HK-2 (cell line): Measurements from ENCODE around the gene SELENOO.
A peak's percentile ranks its signal among the peaks of the same experiment; 100 is the strongest.

Experiments used
- DNase-seq: peaks from one replicate; pipeline ENCODE4 v3.0.0-alpha.2; 2018; ENCODE audit not compliant: unreplicated experiment

SELENOO gene

GRCh38 chr22:50255099-50255498, 54.3 kb downstream of the SELENOO start:
- no peak for DNase-seq

GRCh38 chr22:50255607-50256006, 54.8 kb downstream of the SELENOO start:
- no peak for DNase-seq

GRCh38 chr22:50256258-50256862, 55.5 kb downstream of the SELENOO start:
- no peak for DNase-seq

- DNase-seq = no peak
Observed at GRCh38 chr22:50257041-50257440, 56.2 kb downstream of the SELENOO start.

GRCh38 chr22:50257451-50258360, 56.9 kb downstream of the SELENOO start:
- no peak for DNase-seq

DNA sequence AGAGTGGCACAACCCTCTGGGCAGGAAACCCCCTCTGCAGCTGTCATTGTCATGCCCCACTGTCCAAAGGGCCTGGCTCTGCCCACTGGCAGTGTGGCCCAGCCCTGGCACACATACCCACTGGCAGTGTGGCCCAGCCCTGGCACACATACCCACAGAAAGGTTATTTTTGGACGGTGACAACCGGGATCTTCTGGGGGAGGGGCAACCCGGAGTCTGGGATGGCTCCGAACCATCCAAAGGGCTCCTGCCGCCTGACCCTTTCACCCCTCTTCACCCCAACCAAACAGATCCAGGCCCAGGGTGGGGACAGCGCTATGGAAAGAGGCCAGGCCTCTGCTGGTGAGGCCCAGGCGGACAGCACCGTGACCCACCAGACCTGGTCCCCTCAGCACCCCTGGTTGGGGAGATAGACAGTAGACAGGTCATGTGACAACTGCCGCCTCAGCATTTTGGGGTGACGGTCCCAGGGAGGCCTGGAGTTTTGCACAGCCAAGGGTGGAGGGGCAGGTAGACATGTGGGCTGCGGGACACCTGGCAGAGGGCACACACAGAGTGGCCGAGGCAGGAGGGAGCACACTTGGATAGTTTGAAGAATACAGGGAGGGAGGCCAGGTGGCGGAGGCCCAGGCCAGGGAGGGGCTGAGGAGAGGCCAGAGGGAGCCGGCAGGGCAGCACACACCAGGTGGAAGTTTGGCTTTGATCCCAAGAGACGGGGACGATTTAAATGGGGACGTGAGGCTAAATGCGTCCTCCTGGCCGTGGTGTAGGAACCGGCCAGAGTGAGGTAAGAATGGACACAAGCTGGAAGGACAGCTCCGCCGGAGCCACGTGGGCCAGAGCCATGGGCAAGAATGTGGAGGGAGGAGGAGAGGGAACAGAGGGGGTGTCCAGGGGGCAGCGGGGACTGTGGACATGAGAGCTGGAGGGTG, 57.8 kb downstream of the SELENOO start:
- DNase-seq = no peak

DNA sequence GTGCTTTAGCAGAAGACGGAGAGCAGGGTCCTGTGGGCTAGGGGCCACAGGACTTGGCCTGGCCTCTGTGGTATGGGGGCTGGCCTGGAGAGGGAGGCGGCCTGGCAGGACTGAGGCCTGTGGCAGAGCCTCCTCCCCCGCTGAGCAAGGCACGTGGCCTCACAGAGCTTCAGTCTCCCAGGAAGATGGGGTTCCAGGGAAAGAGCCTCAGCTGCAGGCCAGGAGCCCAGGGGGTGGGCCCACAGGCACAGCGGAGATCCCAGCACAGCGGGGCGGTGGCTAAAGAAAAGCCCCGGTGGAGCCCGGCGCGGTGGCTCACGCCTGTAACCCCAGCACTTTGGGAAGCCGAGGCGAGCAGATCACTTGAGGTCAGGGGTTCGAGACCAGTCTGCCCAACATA, 58.5 kb downstream of the SELENOO start:
- no peak for DNase-seq

DNA sequence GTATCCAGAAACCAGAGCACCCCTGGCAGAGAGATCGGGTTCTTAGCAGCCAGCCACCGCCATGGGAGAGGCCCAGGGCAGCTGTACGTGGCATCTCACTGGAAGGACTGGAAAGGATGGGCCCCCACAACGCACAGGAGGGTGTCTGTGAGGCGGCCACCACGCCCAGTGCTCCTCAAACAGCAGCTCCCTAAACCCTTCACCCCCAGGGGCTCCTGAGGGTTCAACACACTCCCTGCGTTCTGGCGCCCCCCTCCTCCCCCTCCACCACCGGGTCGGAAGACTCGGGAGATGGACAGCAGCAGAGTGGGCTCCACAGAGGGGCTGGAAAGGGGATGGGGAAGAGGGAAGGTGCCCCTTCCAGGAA, 59.6 kb downstream of the SELENOO start:
- no peak for DNase-seq

GRCh38 chr22:50260801-50261614, 60.2 kb downstream of the SELENOO start:
- peak; percentile 63 for DNase-seq

DNA sequence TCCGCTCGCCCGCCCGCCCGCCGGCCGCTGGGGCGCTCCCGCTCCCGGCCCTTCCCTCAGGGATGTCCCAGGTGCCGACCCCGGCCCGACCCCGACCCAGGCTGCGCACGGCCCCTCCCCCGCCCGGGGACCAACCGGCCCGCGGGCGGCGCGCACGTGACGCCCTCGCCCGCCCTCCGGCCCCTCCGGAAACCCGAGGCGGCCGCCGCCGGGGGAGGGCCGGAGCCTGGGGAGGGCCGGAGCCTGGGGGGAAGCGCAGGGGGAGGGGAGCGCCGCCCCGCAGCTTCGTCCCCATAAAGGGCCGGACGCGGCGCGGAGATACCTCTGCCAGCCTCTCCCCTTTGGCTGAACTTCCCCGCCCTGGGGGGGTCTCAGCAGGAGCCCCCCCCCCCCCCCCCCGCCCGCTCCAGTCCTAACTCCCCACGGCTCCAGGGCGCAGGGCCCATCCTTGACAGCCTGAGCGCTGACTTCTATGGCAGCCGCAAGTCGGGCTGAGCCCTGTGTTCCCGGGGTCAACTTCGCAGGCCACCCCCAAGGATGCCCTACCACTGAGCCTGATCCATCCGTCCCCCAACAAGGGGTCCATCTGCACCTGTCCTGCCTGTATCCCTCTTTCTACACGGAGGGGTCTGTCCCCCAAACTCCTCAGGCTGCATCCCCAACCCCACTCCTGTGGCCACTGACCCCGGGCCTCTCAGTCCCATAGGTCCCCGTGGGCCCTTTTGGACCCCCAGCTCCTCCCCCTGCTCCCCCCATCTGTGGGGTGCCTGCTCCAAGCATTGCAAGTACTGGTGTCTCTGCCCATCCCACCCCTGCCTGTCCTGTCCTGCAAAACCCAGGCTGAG, 61.0 kb downstream of the SELENOO start, which contains the start of gene MAPK12:
Gene MAPK12 (minus strand): TSS at position 69 of the 845 bp plus-strand sequence. CDS start 174 bp downstream, outside the sequence.
- no peak for DNase-seq

GRCh38 chr22:50262460-50262911, 61.7 kb downstream of the SELENOO start:
- peak; percentile 72 for DNase-seq

- no peak for DNase-seq
Observed at GRCh38 chr22:50262973-50263617, 62.3 kb downstream of the SELENOO start.

- DNase-seq = no peak
Observed at GRCh38 chr22:50264104-50264745, 63.4 kb downstream of the SELENOO start.

GRCh38 chr22:50264946-50265669, 64.3 kb downstream of the SELENOO start:
- DNase-seq = no peak

DNA sequence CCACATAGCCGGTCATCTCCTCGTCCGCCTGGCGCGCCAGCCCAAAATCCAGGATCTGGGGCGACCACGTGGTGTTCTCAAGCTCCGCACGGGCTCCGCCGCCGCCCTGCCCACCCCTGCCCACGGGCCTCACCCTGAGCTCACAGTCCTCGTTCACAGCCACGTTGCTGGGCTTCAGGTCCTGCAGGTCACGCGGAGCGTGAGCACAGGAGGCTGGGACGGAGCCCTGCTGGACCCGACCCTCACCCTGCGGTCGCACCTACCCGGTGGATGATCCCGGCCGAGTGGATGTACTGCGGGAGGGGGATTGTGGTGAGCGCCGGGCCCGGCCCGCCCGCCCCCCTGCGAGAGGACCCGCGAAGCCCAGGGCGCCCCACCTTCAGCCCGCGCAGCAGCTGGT, 66.2 kb downstream of the SELENOO start:
- DNase-seq = no peak
